Tibial artery (tissue), 4 donors: Measurements from ENCODE around the gene FAM184A.
A peak's percentile ranks its signal among the peaks of the same experiment; 100 is the strongest.
"Not testable (repeated sequence)": the region's sequence is repeated elsewhere in the genome, so short reads cannot be mapped to it uniquely, and the experiment has no call there.

Experiments
- DNase-seq, 2 donors: peaks; one replicate each; pipeline ENCODE4 v3.0.0-alpha.2; 2019
- H3K27ac ChIP-seq, 2 donors: fragments of 200-600 bp; sonication (generic) in 1 of 2; 1 replicate in 1 of 2; 2 replicates in 1 of 2; pipeline ENCODE4 v1.5.1; 2018 to 2019; ENCODE audit warnings: mild to moderate bottlenecking in 1 of 2
- H3K27me3 ChIP-seq, 2 donors: fragments of 200-600 bp; sonication (generic) in 1 of 2; one replicate each; pipeline versions ENCODE4 v1.5.1 to v1.6.0; 2016 to 2019
- H3K36me3 ChIP-seq, 3 donors: fragments of 200-600 bp; sonication (generic) in 2 of 3; one replicate each; pipeline ENCODE4 v1.5.1; 2016 to 2019; ENCODE audit warnings: mild to moderate bottlenecking in 2 of 3
- H3K4me1 ChIP-seq, 4 donors: fragments of 200-600 bp; sonication (generic) in 2 of 4; 1 replicate in 3 of 4; 2 replicates in 1 of 4; pipeline ENCODE4 v1.5.1; 2016 to 2019
- H3K4me3 ChIP-seq, 2 donors: fragments of 200-600 bp; sonication (generic) in 1 of 2; 1 replicate in 1 of 2; 2 replicates in 1 of 2; pipeline ENCODE4 v1.5.1; 2018 to 2019; ENCODE audit warnings: mild to moderate bottlenecking in 2 of 2
- H3K9me3 ChIP-seq, 3 donors: fragments of 200-600 bp; sonication (generic) in 1 of 3; one replicate each; pipeline ENCODE4 v1.5.1; 2016 to 2019
- CTCF ChIP-seq, 2 experiments: fragments of 200-600 bp in 1 of 2; fragments of 450-650 bp in 1 of 2; IDR thresholded peaks; one replicate each; pipeline ENCODE4 v1.5.1; 2017 to 2019; ENCODE audit warnings: antibody characterized with exemption in 2 of 2, mild to moderate bottlenecking in 1 of 2, moderate library complexity in 1 of 2
- intact Hi-C: fragments of 100-400 bp; cut with DNase I; formaldehyde crosslinking; loops from one replicate; pipeline ENCODE4 v1.15.0; 2023; ENCODE audit warnings: low total_unique reads

Gene FAM184A

GRCh38 chr6:119105282-119105681 lies 26.8 kb upstream of the FAM184A start:
- Histone ChIP-seq H3K4me1 (no peaks in the 10 kb centered on the region), H3K27ac (no peak overlapping the region), H3K4me3 (no peak overlapping the region), H3K9me3 (no peaks in the 10 kb centered on the region), H3K27me3 (no peaks in the 10 kb centered on the region), H3K36me3 (no peaks in the 10 kb centered on the region)
- no peak for TF ChIP-seq CTCF (IDR thresholded peaks at IDR 0.05)
- intact Hi-C loops: no loop called here
- no peak for DNase-seq

GRCh38 chr6:119102901-119103300 lies 24.4 kb upstream of the FAM184A start:
- TF ChIP-seq CTCF (IDR thresholded peaks at IDR 0.05): no peak
- intact Hi-C loops: no loop called here
- no peaks in the 10 kb centered on the region for H3K36me3 ChIP-seq
- no peaks in the 10 kb centered on the region for H3K9me3 ChIP-seq
- H3K4me1 ChIP-seq: no peaks in the 10 kb centered on the region
- no peak for DNase-seq
- H3K27me3 ChIP-seq: no peaks in the 10 kb centered on the region
- no peak overlapping the region for H3K27ac ChIP-seq
- H3K4me3 ChIP-seq: no peak overlapping the region

DNA sequence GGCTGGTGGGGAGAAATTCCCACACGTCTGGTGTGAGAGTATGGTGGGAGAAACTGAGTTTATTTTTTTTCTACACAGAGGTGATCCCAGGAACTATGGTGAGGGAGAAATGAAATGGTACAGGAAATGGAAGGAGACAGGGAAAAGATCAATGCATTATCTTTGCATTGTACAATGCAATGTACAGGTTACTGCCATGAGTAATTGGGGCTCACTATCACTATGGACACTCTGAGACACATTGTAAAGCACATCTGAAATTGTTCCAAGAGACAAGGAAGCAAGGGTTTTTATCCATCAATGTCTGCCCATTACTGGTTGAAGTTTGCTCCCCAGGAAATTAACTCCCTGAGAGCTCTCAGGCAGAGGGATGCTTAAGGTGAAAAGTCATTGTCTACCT lies 21.7 kb upstream of the FAM184A start:
- no peak overlapping the region for H3K27ac ChIP-seq
- H3K4me1 ChIP-seq: peaks cover 0 to 7% (median 0%) of the 10 kb centered on the region in 4 donors
- H3K9me3 ChIP-seq: no peaks in the 10 kb centered on the region
- no peak for DNase-seq
- no peak overlapping the region for H3K4me3 ChIP-seq
- intact Hi-C loops: no loop called here
- H3K27me3 ChIP-seq: no peaks in the 10 kb centered on the region
- no peak for TF ChIP-seq CTCF (IDR thresholded peaks at IDR 0.05)
- no peaks in the 10 kb centered on the region for H3K36me3 ChIP-seq

GRCh38 chr6:119097815-119098361 lies 19.4 kb upstream of the FAM184A start:
- H3K27ac ChIP-seq, H3K4me3 ChIP-seq, H3K4me1 ChIP-seq, H3K9me3 ChIP-seq, intact Hi-C loops, H3K36me3 ChIP-seq, DNase-seq, H3K27me3 ChIP-seq: not testable (repeated sequence)

GRCh38 chr6:119096721-119097565 lies 18.5 kb upstream of the FAM184A start:
- intact Hi-C loops: no loop called here
- H3K27me3 ChIP-seq: no peaks in the 10 kb centered on the region
- peaks cover 0 to 7% (median 0%) of the 10 kb centered on the region in 4 donors for H3K4me1 ChIP-seq
- no peaks in the 10 kb centered on the region for H3K36me3 ChIP-seq
- TF ChIP-seq CTCF (IDR thresholded peaks at IDR 0.05): no peak
- no peak overlapping the region for H3K4me3 ChIP-seq
- H3K27ac ChIP-seq: peak overlapping the region; percentile 0 to 18
- peak; percentile 83 to 84 for DNase-seq
- H3K9me3 ChIP-seq: no peaks in the 10 kb centered on the region

DNA sequence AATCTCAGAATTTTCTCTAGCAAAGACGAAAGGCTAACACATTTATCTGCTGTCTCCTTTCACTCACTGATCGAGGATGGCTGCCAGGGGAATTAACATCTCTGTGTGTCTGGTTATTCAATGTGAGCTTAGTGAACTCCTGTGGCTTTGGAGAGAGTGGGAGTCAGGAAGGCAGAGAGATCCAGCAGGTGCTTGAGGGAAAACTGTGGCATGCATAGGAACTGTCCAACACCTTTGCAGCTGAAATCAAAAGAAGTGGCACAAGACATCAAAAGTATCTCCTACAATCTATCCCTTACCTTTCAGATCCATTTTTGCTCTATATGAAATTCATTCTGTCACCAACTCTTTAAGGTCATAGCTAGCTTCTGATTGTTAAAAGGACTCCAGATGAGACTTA lies 11.8 kb upstream of the FAM184A start:
- H3K4me3 ChIP-seq: no peak overlapping the region
- intact Hi-C loops: no loop called here
- no peaks in the 10 kb centered on the region for H3K9me3 ChIP-seq
- TF ChIP-seq CTCF (IDR thresholded peaks at IDR 0.05): no peak
- no peaks in the 10 kb centered on the region for H3K4me1 ChIP-seq
- H3K27me3 ChIP-seq: no peaks in the 10 kb centered on the region
- no peak overlapping the region for H3K27ac ChIP-seq
- H3K36me3 ChIP-seq: no peaks in the 10 kb centered on the region
- no peak for DNase-seq
